Subcutaneous adipose tissue (tissue), 4 donors: Measurements from ENCODE around the gene PDE6C. TPM values are rescaled to one million over a fixed set of nuclear protein-coding genes. Genes with fewer than 3 reads are reported as not detected.

Experiments used
- total RNA-seq, 4 donors: library from RNA; depleted of rRNA; stranded (reverse); fragments of >200 nt; gene quantifications; one replicate each; pipeline ENCODE4 v1.1.0, GENCODE V29; 2016
- TF ChIP-seq, protein P1 (sequence below): fragments of 450-650 bp; IDR thresholded peaks from one replicate; pipeline ENCODE4 v1.5.1; 2016; ENCODE audit warnings: low read depth, mild to moderate bottlenecking, control low read depth, antibody characterized with exemption, moderate library complexity

Gene PDE6C
- total RNA-seq, 4 donors from 2014 or later = not detected

DNA sequence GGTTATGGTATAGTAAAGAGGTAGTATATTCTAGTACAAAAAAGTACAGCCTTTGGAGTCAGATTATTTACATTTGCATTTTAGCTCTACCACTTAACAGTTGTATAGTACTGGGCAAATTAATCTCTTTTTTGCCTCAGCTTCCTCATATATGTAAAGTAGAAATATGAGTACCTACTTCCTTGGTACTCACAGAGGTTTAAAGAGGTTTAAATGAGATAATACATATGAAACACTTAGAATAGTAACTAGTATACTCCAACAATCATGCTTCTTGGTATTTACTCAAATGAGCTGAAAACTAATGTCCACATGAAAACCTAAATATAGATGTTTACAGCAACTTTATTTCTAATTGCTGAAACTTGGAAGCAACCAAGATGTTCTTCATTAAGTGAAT, 75.4 kb downstream of the PDE6C start:
- TF ChIP-seq, protein P1, sequence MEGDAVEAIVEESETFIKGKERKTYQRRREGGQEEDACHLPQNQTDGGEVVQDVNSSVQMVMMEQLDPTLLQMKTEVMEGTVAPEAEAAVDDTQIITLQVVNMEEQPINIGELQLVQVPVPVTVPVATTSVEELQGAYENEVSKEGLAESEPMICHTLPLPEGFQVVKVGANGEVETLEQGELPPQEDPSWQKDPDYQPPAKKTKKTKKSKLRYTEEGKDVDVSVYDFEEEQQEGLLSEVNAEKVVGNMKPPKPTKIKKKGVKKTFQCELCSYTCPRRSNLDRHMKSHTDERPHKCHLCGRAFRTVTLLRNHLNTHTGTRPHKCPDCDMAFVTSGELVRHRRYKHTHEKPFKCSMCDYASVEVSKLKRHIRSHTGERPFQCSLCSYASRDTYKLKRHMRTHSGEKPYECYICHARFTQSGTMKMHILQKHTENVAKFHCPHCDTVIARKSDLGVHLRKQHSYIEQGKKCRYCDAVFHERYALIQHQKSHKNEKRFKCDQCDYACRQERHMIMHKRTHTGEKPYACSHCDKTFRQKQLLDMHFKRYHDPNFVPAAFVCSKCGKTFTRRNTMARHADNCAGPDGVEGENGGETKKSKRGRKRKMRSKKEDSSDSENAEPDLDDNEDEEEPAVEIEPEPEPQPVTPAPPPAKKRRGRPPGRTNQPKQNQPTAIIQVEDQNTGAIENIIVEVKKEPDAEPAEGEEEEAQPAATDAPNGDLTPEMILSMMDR = no peak

DNA sequence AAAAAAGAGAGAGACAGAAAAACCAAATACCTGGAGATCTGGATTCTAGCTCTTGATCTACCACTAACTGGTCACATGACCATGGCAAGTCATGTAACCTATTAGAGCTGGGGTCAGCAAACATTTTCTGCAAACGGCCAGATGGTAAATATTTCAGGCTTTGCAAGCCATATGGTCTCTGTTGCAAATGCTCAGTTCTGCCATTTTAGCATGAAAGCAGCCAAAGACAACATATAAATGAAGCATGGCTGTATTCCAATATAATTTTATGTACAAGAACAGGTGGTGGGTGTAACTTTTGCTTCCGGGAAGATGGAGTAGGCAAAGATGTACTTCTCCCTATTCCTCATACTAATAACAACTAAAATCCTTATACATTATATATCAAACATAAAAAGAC, 83.4 kb downstream of the PDE6C start:
- TF ChIP-seq, protein P1 = no peak

DNA sequence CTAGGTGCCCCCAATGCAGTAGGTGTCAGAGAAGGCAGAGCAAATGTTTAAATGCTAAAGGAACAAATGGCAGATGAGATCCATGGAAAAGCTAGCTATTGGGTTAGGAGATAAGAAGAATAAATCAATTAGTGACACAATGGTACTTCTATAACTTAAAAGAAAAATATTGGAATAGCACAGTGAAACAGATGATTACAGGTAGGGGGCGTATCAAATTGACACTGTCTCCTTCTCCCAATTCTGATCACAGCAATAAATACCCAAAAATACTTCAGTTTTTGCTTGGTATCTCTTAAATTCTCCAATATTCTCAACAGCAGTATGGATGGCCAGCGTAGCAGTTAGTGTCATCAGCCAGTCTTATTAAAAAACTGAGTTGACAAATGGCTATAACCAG, 84.9 kb downstream of the PDE6C start:
- TF ChIP-seq, protein P1 = no peak

DNA sequence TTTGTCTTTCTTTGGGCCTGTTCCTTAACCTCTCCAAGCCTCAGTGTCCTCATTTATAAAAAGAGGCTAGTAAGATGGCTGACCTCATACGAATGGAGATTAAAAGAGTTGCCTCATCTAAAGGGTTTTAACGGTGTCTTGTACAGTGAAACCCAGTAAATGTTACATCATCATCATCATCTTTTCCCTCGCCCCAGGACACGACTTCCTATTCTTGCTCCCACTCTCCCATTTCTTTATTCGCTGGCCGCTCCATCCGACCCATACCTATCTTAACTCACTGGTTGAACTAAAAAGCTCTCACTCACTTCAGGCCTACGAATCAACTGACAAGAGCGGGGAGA, 89.5 kb downstream of the PDE6C start:
- TF ChIP-seq, protein P1 = no peak

GRCh38 chr10:93702210-93703001, 90.1 kb downstream of the PDE6C start, which contains the start of gene FRA10AC1:
Gene FRA10AC1 (minus strand): TSS chr10:93702592. CDS start chr10:93700106, 2,486 bp downstream.
- TF ChIP-seq, protein P1 = no peak

DNA sequence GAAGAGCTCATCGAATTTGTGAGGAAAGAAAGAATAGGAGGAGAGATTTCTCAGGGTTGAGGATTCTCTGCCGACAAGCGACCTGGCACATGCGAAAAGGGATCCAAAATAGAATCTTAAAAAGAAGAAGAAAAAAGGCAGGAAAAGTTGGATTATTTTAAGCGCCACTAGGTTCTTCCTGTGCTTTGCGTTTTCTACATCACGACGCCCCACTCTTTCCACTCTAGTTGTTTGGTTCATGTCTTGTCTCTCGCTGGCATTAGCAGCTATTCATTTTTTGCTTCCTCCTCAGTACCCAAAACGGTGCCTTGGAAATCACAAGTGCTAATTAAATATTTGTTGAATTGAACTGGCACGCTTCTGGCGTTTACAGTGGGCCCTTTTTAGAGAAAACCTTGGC, 90.7 kb downstream of the PDE6C start:
- TF ChIP-seq, protein P1 = no peak

GRCh38 chr10:93703841-93704240, 91.5 kb downstream of the PDE6C start:
- TF ChIP-seq, protein P1 = no peak
